HEK293 (cell line): ENCODE measurements around the gene MMADHC.

ENCODE experiments used
- CTCF ChIA-PET: fragments of 350-600 bp; formaldehyde crosslinking; extraction: SDS; loops from one replicate; lab custom pipeline; 2021; ENCODE audit warnings: antibody characterized with exemption; lab: Yijun Ruan, JAX
- POLR2A ChIA-PET: fragments of 300-600 bp; formaldehyde crosslinking; extraction: SDS; loops from one replicate; lab custom pipeline; 2020; ENCODE audit warnings: antibody characterized with exemption, inconsistent platforms; lab: Yijun Ruan, JAX
- H3K27ac ChIP-seq: fragments of 200-500 bp; sonication (Bioruptor generic); 2 replicates; pipeline ENCODE4 v1.5.1; 2014; ENCODE audit warnings: low read depth, low read length, control low read depth, inconsistent platforms; ENCODE audit errors: extremely low read depth
- H3K36me3 ChIP-seq, 2 experiments: fragments of 200-500 bp in 1 of 2; sonication (Bioruptor generic) in 1 of 2; 1 replicate in 1 of 2; 2 replicates in 1 of 2; pipeline ENCODE4 v1.5.1; 2014 to 2017; ENCODE audit warnings: inconsistent platforms in 2 of 2, low read length in 2 of 2; ENCODE audit not compliant: control insufficient read depth in 2 of 2, insufficient read depth in 1 of 2
- H3K4me1 ChIP-seq: fragments of 200-500 bp; sonication (Bioruptor generic); 2 replicates; pipeline ENCODE4 v1.5.1; 2014; ENCODE audit warnings: mild to moderate bottlenecking, low read length, inconsistent platforms; ENCODE audit not compliant: control insufficient read depth, insufficient read depth
- H3K4me3 ChIP-seq: 2 replicates; pipeline ENCODE4 v1.5.1; 2011; ENCODE audit warnings: low read depth, mild to moderate bottlenecking, control low read depth, low read length, moderate library complexity
- H3K9me3 ChIP-seq: fragments of 200-500 bp; sonication (Bioruptor generic); 2 replicates; pipeline ENCODE4 v1.5.1; 2014; ENCODE audit warnings: low read depth, low read length, inconsistent platforms; ENCODE audit not compliant: control insufficient read depth, insufficient read depth
- GLIS2 ChIP-seq: fragments of 450-650 bp; formaldehyde crosslinking; IDR thresholded peaks from 2 replicates; pipeline ENCODE4 v1.5.1; 2016; ENCODE audit warnings: missing biosample characterization, missing genetic modification characterization
- KLF7 ChIP-seq: fragments of 450-650 bp; formaldehyde crosslinking; IDR thresholded peaks from 2 replicates; pipeline ENCODE4 v1.5.1; 2016; ENCODE audit warnings: missing biosample characterization, missing genetic modification characterization, borderline replicate concordance
- SCRT1 ChIP-seq: fragments of 450-650 bp; formaldehyde crosslinking; IDR thresholded peaks from 2 replicates; pipeline ENCODE4 v1.5.1; 2016; ENCODE audit warnings: missing biosample characterization, missing genetic modification characterization, borderline replicate concordance
- TCF7L2 ChIP-seq: IDR thresholded peaks from 2 replicates; pipeline ENCODE4 v1.6.1; 2011; ENCODE audit warnings: low read depth, mild to moderate bottlenecking, inconsistent platforms, low read length, moderate library complexity, borderline replicate concordance
- ZFP37 ChIP-seq: fragments of 450-650 bp; formaldehyde crosslinking; IDR thresholded peaks from 2 replicates; pipeline ENCODE4 v1.5.1; 2016; ENCODE audit warnings: missing biosample characterization, missing genetic modification characterization
- ZNF169 ChIP-seq: fragments of 450-650 bp; formaldehyde crosslinking; IDR thresholded peaks from 2 replicates; pipeline ENCODE4 v1.5.1; 2016; ENCODE audit warnings: missing biosample characterization, missing genetic modification characterization
- ZNF202 ChIP-seq: fragments of 450-650 bp; formaldehyde crosslinking; IDR thresholded peaks from 2 replicates; pipeline ENCODE4 v1.5.1; 2016; ENCODE audit warnings: missing biosample characterization, missing genetic modification characterization, borderline replicate concordance
- ZNF223 ChIP-seq: fragments of 450-650 bp; formaldehyde crosslinking; IDR thresholded peaks from 2 replicates; pipeline ENCODE4 v1.5.1; 2016; ENCODE audit warnings: missing biosample characterization, missing genetic modification characterization
- ZNF239 ChIP-seq: fragments of 450-650 bp; formaldehyde crosslinking; IDR thresholded peaks from 2 replicates; pipeline ENCODE4 v1.5.1; 2016; ENCODE audit warnings: missing biosample characterization, missing genetic modification characterization
- ZNF426 ChIP-seq: fragments of 450-650 bp; formaldehyde crosslinking; IDR thresholded peaks from 2 replicates; pipeline ENCODE4 v1.5.1; 2017; ENCODE audit warnings: missing biosample characterization, missing genetic modification characterization, mild to moderate bottlenecking, inconsistent platforms, moderate library complexity
- ZNF530 ChIP-seq: fragments of 450-650 bp; formaldehyde crosslinking; IDR thresholded peaks from 2 replicates; pipeline ENCODE4 v1.5.1; 2016; ENCODE audit warnings: low read depth, missing biosample characterization, missing genetic modification characterization
- ZNF555 ChIP-seq: fragments of 450-650 bp; formaldehyde crosslinking; conservative IDR thresholded peaks from 2 replicates; pipeline ENCODE4 v1.5.1; 2017; ENCODE audit warnings: missing biosample characterization, mild to moderate bottlenecking, missing genetic modification characterization, inconsistent platforms
- ZNF624 ChIP-seq: fragments of 450-650 bp; formaldehyde crosslinking; IDR thresholded peaks from 2 replicates; pipeline ENCODE4 v1.5.1; 2017; ENCODE audit warnings: missing biosample characterization, missing genetic modification characterization
- ZNF664 ChIP-seq: fragments of 450-650 bp; formaldehyde crosslinking; IDR thresholded peaks from 2 replicates; pipeline ENCODE4 v1.5.1; 2016; ENCODE audit warnings: missing biosample characterization, missing genetic modification characterization
- ZNF747 ChIP-seq: fragments of 450-650 bp; formaldehyde crosslinking; IDR thresholded peaks from 2 replicates; pipeline ENCODE4 v1.5.1; 2016; ENCODE audit warnings: missing biosample characterization, missing genetic modification characterization
- ZNF785 ChIP-seq: fragments of 450-650 bp; formaldehyde crosslinking; IDR thresholded peaks from 2 replicates; pipeline ENCODE4 v1.5.1; 2016; ENCODE audit warnings: missing biosample characterization, missing genetic modification characterization
- ZNF830 ChIP-seq: fragments of 450-650 bp; IDR thresholded peaks from 2 replicates; pipeline ENCODE4 v1.5.0; 2018; ENCODE audit warnings: missing biosample characterization, missing genetic modification characterization, low read depth, mild to moderate bottlenecking, moderate library complexity
- TF ChIP-seq, protein P1 (sequence below): fragments of 450-650 bp; formaldehyde crosslinking; IDR thresholded peaks from 2 replicates; pipeline ENCODE4 v1.5.1; 2017; ENCODE audit warnings: missing biosample characterization, missing genetic modification characterization
- TF ChIP-seq, protein P2 (sequence below): fragments of 450-650 bp; formaldehyde crosslinking; IDR thresholded peaks from 2 replicates; pipeline ENCODE4 v1.5.1; 2016; ENCODE audit warnings: missing biosample characterization, missing genetic modification characterization, low read depth
- TF ChIP-seq, protein P3 (sequence below): fragments of 450-650 bp; formaldehyde crosslinking; IDR thresholded peaks from 2 replicates; pipeline ENCODE4 v1.5.1; 2016; ENCODE audit warnings: missing biosample characterization, missing genetic modification characterization
- TF ChIP-seq, protein P4 (sequence below): fragments of 450-650 bp; formaldehyde crosslinking; IDR thresholded peaks from 2 replicates; pipeline ENCODE4; 2016; ENCODE audit warnings: missing biosample characterization, missing genetic modification characterization

Gene MMADHC

GRCh38 chr2:149534674-149535073 lies 52.9 kb downstream of the MMADHC start:
- ChIA-PET POLR2A (no interaction called here), CTCF (interaction anchor here (0.6 kb wide), 1 partner anchor 230 kb away, joined by 3 read pairs; no protein-coding TSS in a partner anchor)
- Histone ChIP-seq H3K36me3 (no peaks in the 10 kb centered on the region), H3K27ac (no peak overlapping the region), H3K4me1 (peaks cover 8% of the 10 kb centered on the region), H3K9me3 (no peaks in the 10 kb centered on the region), H3K4me3 (no peak overlapping the region)
- TF ChIP-seq, protein P1, sequence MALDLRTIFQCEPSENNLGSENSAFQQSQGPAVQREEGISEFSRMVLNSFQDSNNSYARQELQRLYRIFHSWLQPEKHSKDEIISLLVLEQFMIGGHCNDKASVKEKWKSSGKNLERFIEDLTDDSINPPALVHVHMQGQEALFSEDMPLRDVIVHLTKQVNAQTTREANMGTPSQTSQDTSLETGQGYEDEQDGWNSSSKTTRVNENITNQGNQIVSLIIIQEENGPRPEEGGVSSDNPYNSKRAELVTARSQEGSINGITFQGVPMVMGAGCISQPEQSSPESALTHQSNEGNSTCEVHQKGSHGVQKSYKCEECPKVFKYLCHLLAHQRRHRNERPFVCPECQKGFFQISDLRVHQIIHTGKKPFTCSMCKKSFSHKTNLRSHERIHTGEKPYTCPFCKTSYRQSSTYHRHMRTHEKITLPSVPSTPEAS (tag by site-specific recombination) = no peak
- TF ChIP-seq ZNF830 (tag by site-specific recombination) = no peak
- TF ChIP-seq ZNF555 = no peak
- TF ChIP-seq, protein P2, sequence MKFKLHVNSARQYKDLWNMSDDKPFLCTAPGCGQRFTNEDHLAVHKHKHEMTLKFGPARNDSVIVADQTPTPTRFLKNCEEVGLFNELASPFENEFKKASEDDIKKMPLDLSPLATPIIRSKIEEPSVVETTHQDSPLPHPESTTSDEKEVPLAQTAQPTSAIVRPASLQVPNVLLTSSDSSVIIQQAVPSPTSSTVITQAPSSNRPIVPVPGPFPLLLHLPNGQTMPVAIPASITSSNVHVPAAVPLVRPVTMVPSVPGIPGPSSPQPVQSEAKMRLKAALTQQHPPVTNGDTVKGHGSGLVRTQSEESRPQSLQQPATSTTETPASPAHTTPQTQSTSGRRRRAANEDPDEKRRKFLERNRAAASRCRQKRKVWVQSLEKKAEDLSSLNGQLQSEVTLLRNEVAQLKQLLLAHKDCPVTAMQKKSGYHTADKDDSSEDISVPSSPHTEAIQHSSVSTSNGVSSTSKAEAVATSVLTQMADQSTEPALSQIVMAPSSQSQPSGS (tag by site-specific recombination) = no peak
- no peak for TF ChIP-seq ZNF239
- TF ChIP-seq ZNF223 (tag by site-specific recombination) = no peak
- no peak for TF ChIP-seq ZNF785
- TF ChIP-seq GLIS2 (tag by site-specific recombination) = no peak
- no peak for TF ChIP-seq ZNF624
- no peak for TF ChIP-seq ZFP37 (tag by site-specific recombination)
- no peak for TF ChIP-seq SCRT1 (tag by site-specific recombination)
- TF ChIP-seq KLF7 (tag by site-specific recombination) = no peak
- TF ChIP-seq ZNF202 (tag by site-specific recombination) = no peak
- no peak for TF ChIP-seq ZNF426 (tag by site-specific recombination)
- TF ChIP-seq ZNF530 (tag by site-specific recombination) = no peak
- TF ChIP-seq TCF7L2 = no peak
- no peak for TF ChIP-seq ZNF169
- no peak for TF ChIP-seq ZNF747
- TF ChIP-seq, protein P3, sequence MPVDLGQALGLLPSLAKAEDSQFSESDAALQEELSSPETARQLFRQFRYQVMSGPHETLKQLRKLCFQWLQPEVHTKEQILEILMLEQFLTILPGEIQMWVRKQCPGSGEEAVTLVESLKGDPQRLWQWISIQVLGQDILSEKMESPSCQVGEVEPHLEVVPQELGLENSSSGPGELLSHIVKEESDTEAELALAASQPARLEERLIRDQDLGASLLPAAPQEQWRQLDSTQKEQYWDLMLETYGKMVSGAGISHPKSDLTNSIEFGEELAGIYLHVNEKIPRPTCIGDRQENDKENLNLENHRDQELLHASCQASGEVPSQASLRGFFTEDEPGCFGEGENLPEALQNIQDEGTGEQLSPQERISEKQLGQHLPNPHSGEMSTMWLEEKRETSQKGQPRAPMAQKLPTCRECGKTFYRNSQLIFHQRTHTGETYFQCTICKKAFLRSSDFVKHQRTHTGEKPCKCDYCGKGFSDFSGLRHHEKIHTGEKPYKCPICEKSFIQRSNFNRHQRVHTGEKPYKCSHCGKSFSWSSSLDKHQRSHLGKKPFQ (tag by site-specific recombination) = no peak

DNA sequence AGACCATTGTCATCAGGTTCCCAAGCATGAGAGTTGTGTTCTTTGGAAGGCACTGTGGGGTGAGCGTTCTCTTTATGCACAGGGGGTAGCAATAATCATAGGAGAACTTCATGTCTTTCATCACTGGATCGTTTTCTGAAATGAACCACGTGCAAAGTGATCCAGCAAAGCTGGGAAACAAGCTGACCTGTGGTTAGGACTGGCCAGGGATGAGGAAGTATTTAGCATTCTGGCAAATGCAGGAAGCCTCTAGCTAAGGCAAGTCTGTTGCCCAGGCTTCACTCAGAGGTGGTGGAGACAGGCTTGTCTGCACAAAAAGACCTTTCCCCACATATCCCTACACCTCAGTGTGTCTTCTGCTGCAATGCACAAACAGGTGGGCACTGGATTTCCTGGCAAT lies 58.6 kb downstream of the MMADHC start:
- no peaks in the 10 kb centered on the region for H3K4me1 ChIP-seq
- TF ChIP-seq, protein P4, sequence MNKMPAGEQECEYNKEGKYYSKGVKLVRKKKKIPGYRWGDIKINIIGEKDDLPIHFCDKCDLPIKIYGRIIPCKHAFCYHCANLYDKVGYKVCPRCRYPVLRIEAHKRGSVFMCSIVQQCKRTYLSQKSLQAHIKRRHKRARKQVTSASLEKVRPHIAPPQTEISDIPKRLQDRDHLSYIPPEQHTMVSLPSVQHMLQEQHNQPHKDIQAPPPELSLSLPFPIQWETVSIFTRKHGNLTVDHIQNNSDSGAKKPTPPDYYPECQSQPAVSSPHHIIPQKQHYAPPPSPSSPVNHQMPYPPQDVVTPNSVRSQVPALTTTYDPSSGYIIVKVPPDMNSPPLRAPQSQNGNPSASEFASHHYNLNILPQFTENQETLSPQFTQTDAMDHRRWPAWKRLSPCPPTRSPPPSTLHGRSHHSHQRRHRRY (tag by site-specific recombination) = no peak
- TF ChIP-seq ZNF664 (tag by site-specific recombination) (no peak), ZNF785 (no peak)
- H3K4me3 ChIP-seq = no peak overlapping the region
- ChIA-PET CTCF (no interaction called here), POLR2A (no interaction called here)
- H3K27ac ChIP-seq = no peak overlapping the region
- no peaks in the 10 kb centered on the region for H3K36me3 ChIP-seq
- H3K9me3 ChIP-seq = no peaks in the 10 kb centered on the region
